Activated T-helper 1 cell treated with anti-CD3 and anti-CD28 coated beads, Interleukin-2, amount 50 U/mL, for 16 hours (primary cell): ENCODE data around the gene SMC1B.
"Not testable (repeated sequence)": the region's sequence is repeated elsewhere in the genome, so short reads cannot be mapped to it uniquely, and the experiment has no call there.

Source experiments
- DNase-seq, 2 donors: peaks; one replicate each; pipeline ENCODE4 v3.0.0-alpha.2; 2020; ENCODE audit warnings: low read depth in 1 of 2, low spot score in 1 of 2

The SMC1B gene

DNA sequence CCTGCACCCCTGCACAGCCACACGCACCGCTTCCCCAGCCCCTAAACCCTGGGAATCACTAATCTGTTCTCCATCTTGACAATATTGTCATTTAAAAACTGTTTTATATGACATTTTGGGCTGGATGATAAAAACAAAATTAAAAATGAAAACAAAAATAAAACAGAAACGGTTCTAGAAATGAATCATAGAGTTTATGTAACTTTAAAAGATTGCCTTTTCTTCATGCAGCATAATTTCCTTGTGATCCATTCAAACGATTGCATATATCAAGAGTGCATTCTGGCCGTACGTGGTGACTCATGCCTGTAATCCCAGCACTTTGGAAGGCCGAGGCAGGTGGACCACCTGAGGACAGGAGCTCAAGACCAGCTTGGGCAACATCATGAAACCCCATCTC, 110.2 kb downstream of the SMC1B start:
- DNase-seq = no peak

DNA sequence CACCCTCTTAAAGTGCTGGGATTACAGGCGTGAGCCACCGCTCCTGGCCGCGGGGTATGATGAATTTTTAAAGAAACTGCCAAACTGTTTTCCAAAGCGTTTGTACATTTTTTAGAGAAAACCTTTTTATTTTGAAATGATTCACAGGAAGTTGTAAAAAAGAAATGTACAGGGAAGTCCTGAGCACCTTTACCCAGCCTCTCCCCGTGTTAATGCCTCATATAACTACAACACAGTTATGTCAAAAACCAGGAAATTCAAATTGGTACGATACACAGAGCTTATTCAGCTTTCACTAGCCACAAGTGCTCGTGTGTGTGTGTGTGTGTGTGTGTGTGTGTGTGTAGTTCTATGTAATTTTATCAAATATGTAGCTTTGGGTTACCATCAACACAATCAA, 110.6 kb downstream of the SMC1B start:
- no peak for DNase-seq

DNA sequence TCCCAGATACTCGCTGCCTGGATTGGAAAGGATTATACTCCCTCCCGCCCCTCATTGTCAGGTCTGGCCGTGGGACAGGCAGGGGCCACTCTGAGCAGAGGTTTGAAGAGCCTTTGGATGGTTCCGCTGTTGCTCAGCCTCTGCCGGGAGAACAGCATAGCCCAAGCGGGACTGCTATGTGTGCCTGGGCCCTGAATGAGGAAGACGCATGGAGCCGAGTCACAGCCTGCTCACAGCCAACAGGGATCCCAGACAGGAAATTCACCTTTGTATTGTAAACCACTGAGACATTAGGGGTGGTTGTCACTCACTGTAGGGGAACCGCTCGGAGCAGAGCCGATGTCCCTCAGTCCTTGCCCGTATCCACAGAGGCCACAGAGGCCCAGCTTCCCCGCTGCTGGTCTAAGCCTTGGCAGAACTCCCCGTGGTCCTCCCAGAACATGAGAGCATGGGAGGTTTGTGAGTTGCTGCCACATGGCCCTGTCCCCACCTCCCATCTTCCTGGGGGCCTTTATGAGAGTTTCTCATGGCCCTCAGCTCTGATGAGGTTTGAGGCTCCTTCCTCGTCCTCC, 114.4 kb downstream of the SMC1B start:
- no peak for DNase-seq

DNA sequence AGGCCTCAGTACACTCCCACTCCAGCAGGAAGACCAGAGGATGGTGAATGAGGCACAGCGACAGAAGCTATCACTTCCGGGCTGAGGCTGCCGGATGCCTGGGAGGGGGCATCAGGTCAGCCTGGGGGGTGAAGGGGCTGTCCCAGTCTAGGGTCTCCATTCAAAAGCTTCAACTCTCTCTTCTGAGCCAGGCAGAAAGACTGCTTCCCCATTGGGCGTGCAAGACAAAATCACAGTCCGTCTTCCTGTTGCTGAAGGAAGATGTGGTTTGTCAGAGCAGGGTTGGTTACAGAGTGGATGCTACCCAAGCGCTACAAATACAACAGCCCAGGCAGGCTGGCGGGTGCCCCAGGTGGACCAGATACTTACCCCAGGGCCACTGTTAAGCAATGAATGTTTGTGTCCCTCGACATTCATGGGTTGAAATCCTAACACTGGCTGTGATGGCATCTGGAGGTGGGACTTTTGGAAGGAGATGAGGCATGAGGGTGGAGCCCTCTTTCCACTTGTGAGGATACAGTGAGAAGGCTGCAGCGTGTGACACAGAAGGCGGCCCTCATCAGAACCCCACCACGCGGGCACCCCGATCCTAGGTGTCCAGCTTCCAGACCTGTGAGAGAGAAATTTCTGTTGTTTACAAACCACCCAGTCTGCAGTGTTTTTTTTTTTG, 116.6 kb downstream of the SMC1B start:
- no peak for DNase-seq

DNA sequence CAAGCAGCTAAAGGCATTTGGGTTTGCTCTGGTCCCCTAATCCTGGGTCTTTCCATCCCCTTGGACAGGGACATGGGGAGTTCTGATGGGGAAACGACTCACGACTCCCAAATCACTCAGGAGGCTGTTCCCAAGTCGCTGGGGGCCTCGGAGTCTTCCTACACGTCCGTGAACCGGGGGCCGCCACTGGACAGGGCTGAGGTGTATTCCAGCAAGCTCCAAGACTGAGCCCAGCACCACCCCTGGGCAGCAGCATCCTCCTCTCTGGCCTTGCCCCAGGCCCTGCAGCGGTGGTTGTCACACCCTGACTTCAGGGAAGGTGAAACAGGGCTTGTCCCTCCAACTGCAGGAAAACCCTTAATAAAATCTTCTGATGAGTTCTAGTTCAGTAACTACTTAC, 117.9 kb downstream of the SMC1B start:
- no peak for DNase-seq

DNA sequence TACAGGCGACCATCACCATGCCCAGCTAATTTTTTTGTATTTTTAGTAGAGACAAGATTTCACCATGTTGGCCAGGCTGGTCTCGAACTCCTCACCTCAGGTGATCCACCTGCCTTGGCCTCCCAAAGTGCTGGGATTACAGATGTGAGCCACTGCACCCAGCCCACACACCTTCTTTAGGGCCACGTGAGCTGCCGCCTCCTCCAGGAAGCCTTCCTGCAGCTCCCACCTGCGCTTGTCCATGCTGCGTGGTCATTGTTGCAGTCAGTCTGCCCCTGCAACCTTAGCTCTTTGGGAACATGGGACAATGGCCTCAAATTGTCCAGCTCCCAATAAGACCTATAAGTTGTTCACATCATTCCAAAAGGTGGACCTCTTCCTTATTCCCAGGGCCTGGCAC, 118.4 kb downstream of the SMC1B start:
- not testable (repeated sequence) for DNase-seq
